PC-9 (cell line): ENCODE results near the gene ZIC4.

Experiments
- EZH2 ChIP-seq: fragments of 200-600 bp; sonication (generic); IDR thresholded peaks from 2 replicates; pipeline ENCODE4 v1.8.0; 2017; ENCODE audit warnings: antibody characterized with exemption, low read depth
- TF ChIP-seq, protein P1 (sequence below): fragments of 200-600 bp; sonication (generic); conservative IDR thresholded peaks from 2 replicates; pipeline ENCODE4 v1.6.1; 2017; ENCODE audit warnings: mixed run types, antibody characterized with exemption, mild to moderate bottlenecking, moderate library complexity

DNA sequence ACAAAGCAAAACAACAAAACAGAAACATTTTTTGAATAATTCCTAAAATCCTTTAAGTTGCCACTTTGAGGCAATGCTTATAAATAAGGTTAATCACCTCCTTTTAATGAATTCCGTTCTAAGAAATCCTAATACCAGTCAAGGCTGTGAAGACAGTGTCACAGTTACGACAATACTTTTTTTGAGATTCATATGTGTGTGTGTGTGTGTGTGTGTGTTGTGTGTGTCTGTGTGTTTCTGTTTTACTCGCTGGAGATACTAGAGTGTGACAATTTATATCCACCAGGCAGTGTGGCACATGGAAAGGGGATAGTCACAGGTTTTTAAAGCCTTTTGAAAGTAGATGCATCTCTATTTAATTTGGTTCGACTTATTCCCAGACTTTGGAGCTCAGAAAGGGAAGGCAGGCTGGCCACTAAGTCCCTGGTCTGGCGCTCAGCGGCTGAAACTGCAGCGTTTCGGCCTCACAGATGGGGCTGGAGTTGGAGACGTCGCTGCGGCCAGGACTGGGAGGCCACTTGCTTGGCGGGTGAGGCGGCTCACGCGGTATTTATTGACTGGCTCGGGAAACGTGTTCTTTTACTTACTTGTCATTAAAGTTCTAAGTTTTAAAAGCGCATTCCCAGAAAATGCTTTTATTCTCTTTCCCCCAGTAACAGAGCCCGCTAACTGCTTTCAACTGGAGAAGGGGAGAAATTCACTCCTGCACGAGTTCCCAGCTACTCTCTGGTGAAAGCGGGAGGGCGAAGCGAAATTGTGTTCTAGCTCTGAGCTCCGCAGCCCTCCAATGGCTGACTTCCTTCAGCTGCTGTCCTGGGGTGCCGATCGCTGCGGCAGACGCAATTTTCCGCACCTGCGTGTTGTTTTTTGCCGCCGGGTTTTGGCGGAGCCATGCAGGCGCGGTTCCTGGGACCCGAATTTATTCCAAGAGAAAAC is 16.5 kb upstream of the ZIC4 start:
- TF ChIP-seq, protein P1, sequence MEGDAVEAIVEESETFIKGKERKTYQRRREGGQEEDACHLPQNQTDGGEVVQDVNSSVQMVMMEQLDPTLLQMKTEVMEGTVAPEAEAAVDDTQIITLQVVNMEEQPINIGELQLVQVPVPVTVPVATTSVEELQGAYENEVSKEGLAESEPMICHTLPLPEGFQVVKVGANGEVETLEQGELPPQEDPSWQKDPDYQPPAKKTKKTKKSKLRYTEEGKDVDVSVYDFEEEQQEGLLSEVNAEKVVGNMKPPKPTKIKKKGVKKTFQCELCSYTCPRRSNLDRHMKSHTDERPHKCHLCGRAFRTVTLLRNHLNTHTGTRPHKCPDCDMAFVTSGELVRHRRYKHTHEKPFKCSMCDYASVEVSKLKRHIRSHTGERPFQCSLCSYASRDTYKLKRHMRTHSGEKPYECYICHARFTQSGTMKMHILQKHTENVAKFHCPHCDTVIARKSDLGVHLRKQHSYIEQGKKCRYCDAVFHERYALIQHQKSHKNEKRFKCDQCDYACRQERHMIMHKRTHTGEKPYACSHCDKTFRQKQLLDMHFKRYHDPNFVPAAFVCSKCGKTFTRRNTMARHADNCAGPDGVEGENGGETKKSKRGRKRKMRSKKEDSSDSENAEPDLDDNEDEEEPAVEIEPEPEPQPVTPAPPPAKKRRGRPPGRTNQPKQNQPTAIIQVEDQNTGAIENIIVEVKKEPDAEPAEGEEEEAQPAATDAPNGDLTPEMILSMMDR: no peak
- TF ChIP-seq EZH2: no peak
